Measurements from ENCODE around the gene METTL25B.

- TF ChIP-seq, protein P1, sequence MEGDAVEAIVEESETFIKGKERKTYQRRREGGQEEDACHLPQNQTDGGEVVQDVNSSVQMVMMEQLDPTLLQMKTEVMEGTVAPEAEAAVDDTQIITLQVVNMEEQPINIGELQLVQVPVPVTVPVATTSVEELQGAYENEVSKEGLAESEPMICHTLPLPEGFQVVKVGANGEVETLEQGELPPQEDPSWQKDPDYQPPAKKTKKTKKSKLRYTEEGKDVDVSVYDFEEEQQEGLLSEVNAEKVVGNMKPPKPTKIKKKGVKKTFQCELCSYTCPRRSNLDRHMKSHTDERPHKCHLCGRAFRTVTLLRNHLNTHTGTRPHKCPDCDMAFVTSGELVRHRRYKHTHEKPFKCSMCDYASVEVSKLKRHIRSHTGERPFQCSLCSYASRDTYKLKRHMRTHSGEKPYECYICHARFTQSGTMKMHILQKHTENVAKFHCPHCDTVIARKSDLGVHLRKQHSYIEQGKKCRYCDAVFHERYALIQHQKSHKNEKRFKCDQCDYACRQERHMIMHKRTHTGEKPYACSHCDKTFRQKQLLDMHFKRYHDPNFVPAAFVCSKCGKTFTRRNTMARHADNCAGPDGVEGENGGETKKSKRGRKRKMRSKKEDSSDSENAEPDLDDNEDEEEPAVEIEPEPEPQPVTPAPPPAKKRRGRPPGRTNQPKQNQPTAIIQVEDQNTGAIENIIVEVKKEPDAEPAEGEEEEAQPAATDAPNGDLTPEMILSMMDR (IDR thresholded peaks at IDR 0.05), result no peak
- no peak for TF ChIP-seq EZH2 (IDR thresholded peaks at IDR 0.05; ENCODE audit: borderline replicate concordance, insufficient read depth, low read depth, low read length, poor library complexity, severe bottlenecking)
These were observed 24.0 kb upstream of the METTL25B start for GRCh38 chr1:156704166-156704711.

Data from B cell (primary cell).